HG03558 (cell line): Measurements from ENCODE around the gene ZCCHC7.

ENCODE experiments used
- ATAC-seq: cut with Tn5 transposase; IDR thresholded peaks from one replicate; pipeline ENCODE4 v1.9.1; 2021; ENCODE audit warnings: moderate number of reproducible peaks; ENCODE audit not compliant: unreplicated experiment; ENCODE audit errors: extremely low read depth

ZCCHC7 gene

DNA sequence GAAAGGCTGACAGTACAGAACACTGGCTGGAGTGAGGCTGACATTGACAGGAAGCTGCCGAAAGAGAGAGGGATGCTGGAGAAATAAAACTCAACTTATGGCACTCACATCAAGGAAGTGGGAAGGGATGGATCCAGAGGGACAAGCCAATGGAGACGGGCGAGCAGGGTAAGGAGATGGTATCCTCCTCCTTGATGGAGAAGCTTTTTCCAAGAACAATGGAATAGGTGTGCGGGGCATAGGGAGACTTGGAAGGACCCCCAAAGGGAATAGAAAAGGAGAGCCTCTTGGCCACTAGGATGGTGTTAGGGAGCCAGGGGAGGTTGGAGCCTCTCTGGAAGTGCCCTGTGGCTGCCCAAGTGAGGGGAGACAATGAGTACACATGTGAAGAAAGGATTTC lies 243.8 kb downstream of the ZCCHC7 start:
- ATAC-seq, result no peak

DNA sequence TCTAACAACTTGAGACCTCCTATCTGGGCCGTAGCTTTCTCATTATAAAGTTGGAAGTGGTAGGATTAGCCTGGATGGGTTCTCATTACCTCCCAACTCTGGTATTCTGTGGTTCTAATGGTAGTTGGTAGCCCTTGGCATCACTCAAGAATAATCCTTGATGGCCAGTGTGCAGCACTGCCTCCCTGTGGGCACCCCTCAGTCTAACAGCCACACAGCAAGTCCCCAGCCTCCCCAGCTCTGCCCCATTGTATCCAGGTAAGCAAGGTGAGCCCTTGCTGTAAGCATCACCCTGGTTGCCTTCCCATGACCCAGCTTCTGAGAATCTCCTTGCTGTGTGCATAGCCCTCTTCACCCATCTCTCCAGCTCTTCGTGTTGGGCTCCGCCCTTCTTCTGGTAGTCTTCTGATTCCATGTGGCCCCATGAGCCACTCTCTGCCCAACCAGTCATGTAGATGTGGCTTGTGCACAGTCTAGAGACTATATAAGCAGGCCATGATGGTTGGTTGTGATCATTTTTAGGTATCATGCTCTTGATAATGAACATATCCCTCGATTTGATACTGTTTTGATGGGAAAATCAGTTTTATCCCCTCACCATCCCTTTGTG lies 244.5 kb downstream of the ZCCHC7 start:
- ATAC-seq, result no peak

DNA sequence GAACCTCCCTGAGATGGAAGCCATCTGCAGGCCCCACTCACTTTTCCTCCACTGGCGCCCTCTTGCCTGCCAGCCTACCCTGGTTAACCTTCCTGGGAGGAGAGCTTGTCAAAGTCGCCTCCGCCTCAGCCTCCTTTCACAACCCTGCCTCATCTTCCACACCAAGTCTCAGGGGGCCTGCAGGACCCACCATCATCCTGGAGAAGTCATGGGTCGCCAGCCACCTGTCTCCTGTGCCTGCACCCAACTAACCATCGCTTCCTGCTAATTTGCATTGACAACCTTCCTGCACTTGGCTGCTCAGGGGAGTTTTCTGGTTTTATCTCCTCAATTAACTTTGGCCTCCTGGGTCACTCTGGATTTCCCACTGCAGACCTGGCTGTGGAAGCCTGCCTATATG lies 249.3 kb downstream of the ZCCHC7 start:
- ATAC-seq, result no peak

DNA sequence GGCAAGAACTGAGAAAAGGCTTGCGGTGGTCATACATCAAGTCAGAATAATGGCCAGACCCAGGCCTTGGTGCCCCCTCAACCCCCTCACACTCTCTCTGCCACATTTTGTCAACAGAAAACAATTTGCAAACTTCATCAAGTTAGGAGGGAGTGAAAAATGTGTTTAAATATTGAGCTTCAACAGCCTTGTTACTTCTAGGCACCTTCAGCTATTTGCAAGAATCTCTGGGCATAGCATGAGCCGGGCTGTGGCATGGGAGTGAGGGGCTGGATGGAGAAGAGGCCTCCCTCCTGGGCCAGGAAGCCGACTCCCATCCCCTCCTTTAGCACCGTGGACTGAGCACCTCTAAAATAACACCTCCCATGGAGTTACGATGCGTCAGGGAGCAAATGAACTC lies 249.9 kb downstream of the ZCCHC7 start:
- ATAC-seq, result no peak

DNA sequence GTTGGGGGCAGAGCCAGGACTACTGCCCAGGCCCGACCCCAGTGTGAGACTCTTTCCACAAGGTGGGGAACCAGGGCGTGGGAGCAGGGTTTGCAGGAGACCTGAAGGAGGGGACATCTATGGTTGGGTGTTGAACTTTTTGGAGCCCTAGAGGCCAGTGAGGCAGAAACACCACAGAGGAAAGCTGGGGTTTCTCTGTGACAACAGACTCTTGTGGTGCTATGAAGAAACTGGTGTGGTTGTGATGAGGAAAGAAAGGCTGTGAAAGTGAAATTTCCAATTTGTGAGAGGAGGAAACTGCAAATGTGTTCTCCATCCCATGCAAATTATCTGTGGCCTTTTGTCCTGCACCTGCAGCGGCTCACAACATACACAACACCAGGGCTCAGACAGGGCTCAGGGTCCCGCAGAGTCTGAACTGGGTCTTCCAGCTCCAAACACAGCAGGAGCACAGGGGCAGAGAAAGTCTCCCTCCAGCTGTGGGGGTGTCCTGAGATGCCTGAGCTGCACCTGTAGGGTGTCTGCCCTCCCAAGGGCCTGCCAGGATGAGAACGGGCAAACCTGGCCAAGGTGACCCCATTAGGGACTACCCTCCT lies 250.7 kb downstream of the ZCCHC7 start:
- peak; percentile 43 for ATAC-seq

DNA sequence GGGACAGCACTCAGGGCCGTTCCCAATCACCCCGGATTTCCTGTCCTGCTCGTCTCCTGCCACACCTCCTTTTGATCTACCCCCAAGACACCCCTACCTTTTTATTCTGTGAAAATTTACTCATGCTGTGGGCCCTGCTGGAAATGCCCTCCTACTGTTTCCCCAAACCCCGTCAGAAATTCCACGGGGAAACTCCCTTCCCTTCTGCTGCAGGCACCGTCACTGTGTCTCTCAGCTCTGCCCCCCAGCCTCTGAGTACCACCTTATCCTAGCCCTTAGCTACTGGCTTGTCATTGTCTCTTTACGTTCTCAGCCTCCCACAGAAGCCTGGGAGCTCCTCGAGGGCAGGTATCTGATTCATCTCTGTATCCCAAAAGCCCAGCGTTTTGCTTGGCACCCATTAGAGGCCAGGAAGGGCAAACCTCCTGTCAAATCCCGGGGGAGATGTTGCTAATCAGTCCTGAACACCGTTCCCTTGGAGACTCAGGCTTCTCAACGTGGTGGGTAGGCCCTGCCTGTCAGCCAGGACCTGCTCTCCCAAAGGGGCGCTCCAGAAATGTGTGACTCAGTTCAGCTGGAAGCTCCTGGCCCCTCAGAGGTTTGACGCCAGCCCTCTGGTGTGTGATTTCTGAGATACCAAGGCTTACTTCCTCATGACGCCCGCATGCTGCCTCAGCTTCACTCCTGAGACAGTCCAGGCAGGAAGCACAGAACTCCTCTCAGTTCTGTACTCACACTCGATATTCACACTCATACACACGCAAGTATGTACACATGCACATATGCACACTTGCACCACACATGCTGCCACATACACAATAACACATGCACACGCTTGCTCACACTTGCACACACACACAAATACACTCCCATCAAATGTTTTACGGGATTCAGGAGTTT lies 251.4 kb downstream of the ZCCHC7 start:
- no peak for ATAC-seq

DNA sequence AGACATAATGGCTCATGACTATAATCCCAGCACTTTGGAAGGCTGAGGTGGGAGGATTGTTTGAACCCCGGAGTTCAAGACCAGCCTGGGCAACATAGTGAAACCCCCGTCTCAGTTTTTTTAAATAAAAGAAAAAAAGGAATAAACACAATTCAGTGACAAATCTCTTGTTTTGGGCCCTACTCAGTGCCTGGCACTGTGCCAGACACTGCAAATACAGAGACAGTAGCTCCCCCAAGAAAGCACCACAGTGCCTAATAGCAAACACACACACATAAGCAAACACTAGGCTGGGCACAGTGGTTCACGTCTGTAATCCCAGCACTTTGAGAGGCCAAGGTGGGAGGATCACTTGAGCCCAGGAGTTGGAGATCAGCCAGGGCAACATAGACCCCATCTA lies 252.5 kb downstream of the ZCCHC7 start:
- no peak for ATAC-seq

DNA sequence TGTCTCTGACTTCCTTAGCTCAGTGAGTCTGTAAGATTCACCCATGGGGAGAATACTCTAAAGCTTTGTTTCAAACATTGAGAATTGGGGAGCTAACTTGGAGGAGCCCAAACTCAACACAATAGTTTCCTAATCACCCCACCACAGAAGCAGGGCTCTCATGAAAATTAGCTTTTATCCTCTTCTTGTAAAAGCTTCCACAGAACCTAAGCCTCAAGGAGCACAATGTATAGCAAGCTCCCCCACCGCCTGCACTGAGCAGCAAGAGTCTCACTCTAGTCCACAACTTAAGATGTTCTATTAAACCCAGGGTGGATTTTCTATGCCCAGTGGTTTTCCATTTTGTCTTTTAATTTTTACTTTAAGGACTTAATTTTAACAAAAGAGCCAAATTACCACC lies 253.2 kb downstream of the ZCCHC7 start:
- ATAC-seq, result no peak

DNA sequence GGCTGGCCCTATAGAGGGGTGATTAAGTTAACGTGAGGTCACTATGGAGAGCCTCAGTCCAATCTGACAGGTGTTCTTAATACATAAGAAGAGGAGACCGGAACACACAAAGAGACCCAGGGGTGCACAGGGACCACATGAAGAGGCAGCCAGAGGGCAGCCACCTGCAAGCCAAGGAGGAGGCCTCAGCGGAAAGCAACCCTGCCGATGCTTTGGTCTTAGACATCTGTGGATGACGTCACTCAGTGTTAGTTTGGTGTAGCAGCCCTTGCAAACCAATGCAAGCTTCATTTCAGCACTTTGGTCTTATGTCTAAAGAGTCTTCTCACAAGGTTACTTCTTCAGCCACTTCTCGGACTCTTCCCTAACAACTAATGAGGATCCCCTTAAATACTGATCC lies 254.5 kb downstream of the ZCCHC7 start:
- ATAC-seq, result no peak

DNA sequence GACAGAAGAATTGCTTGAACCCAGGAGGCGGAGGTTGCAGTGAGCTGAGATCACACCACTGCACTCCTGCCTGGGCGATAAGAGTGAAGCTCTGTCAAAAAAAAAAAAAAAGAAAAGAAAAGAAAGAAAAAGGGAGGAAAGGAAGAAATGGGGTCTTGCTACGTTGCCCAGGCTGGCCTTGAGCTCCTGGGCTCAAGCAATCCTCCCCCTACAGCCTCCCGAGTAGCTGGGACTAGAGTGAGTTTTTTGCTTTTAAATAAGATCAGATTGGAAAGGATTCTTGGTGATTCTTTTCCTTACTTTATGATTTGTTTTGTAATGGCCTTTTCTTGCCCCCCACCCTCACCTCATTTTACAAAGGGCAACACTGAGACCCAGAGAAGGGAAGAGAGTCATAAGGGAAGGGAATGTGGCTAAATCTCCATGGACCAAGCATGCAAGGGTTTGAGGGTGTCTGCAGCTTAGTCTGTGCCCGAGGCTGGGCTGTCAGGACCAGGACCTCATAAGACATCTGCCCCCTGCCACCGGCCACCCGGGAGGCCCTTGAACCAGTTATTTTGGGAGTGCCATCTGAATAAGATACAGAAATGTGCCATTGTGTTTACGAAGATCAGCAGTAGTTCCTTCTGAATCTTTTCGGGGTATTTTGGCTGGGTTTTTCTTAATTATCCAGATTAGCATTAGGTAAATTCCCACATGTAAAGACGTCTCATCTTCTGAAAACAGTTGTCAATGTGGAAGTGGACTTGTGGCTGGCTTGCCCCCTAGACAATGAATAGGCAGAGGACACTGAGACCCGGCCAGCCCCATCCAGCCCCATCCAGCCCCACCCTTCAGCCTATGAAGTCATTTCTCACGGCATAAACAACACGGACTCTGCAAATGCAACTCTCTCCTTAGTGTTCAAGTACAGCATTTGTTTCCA lies 257.6 kb downstream of the ZCCHC7 start:
- ATAC-seq, result no peak

DNA sequence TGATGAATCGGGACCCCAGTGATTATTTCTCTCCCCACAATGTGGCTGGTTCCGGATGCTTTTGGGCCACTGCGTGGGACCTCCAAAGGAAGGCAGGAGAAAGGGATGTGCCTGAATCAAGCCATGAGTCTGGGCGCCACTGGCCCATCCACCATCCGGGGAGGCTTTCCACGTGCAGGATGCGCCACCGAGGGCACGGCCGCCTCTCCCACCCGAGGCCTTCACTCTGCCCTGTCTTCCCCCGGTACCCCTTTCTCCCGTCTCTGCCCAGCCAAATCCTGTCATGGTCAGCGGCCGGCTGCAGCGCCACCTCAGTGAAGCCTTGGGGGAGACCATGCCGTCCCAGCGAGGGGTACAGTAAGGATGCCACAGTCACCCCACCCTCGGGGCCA lies 258.2 kb downstream of the ZCCHC7 start:
- no peak for ATAC-seq

DNA sequence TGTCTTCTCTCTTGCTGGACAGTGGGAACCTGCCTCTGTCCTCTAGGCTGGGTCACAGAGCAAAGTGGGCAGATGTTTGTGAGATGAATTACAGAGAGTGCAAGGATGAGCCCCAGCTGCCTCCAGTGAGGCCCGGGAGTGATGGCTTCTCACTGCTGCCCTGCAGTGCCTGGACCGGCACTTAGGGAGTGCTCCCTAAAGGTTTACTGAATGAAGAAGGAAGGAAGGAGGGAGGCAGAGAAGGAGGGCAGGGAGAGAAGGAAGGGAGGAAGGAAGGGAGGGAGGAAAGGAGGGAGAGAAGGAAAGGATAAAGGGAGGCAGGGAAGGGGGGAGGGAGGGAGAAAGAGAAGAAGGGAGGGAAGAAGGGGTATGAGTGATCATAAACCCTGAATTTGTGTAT lies 259.5 kb downstream of the ZCCHC7 start:
- no peak for ATAC-seq

DNA sequence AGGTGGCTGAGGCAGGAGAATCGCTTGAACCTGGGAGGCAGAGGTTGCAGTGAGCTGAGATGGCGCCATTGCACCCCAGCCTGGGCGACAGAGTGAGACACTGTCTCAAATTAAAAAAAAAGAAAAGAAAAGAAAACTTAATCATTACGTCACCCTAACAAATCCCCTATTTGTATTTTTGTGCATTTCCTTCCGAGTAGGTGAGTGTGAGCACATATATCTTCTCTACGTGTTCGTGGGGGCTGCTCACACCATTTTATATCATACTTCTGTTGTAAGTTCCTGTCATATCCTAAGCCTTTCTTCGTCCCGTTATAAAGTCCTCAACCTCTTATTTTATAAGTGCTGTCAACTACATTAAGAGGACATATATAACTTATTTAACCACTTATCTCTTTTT lies 260.2 kb downstream of the ZCCHC7 start:
- ATAC-seq, result no peak

DNA sequence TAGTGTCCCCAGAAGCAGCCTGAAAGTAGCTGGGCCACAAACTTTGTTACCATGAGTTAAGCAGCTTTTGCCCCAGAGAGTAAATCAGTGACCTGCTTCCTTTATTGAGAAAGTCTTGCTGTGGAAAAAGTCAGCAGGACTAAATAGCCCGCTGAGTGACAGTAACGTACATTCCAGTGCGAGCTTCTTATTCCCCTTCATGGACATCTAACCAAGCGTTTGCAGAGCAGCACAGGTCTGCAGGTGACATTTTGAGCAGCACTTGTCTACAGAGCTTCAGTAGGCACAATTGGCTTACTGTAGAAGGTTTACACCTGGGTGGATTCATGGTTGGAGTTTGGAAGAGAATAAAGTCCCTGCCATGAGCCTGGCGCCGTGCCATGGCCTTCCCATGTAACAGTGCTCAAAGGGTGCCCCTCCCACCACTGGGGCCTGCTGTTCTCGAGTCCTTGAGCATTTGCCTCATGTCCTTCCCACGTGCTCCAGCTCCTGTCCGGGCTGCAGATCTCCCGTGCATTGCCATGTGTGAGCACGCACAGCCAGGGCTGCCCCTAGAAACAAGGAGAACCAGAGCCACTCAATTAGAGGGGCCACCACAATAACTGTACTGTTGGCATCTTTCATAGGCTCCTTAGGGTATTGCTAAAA lies 260.8 kb downstream of the ZCCHC7 start:
- ATAC-seq, result no peak

DNA sequence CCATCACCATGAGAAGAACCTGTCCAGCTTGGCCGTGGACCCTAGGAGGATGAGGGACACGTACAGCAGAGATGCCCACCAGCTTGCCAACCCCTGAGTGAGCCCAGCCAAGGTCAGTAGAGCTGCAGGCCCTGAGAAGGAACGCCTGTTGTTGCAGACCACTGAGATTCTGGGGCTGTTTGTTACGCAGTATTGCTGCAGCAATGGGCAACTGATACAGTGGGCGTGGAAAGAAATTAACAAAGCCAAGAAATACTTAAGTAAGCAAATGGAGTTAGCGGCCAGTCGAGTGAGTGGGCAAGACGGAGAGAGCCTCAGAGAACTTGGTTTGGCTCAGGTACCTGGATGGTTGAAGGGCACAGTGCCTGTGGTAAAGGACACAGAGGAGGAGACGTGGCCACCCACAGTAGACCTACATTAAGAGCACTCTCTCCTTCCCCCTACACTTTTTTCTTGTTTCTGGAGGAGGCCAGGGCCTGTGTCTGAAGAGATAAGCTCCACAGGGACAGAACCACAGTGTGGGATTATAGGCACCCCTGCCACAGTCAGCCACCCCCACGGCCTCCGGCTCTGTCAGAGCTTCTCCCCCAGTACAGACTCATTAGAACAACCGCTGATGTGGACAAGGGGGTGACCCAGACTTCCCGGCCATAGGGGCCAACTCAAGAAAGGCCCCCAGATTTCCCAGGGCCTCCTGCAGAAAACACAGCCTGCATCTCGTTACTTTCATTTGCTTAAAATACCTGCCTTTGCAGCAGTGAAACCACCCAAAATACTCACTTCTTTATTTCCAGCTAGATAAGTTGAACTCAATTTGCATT lies 262.0 kb downstream of the ZCCHC7 start:
- no peak for ATAC-seq

DNA sequence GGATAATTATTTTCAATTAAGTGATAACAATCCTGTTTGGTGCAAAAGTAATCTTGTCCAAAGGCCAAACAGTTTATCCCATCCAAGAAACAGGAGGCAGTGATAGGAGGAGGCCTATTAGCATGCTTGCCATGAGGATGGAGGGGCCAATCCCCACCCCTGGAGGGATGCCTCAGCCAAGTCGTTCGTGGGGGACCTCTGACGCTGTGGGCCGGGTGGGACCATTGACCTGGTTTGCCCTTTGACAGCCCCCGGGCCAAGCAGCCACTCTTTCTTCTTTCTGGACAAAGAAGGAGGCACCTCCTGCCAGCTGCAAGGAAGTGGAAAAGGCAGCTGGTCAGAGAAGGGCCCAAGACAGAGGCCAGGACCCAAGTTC lies 262.6 kb downstream of the ZCCHC7 start:
- ATAC-seq, result no peak

DNA sequence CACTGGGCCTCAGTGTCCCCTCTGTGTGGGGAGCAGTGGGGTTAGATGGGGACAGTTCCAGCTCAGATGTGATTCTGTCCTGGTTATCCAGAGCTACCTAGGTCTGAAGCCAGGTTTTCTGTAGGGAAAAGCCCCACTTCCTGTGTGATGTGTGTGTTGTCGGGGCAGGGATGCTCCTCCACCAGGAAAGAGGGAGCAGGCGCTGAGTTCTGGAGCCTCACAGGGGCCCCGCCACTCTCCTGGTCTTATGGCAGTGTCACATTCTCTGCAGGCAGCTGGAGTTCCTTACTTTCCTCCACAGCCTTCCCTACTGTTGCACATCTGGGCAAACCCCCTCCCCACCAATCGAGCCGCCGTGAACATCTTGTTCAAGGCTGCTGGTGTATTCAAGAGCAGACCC lies 263.0 kb downstream of the ZCCHC7 start:
- no peak for ATAC-seq

DNA sequence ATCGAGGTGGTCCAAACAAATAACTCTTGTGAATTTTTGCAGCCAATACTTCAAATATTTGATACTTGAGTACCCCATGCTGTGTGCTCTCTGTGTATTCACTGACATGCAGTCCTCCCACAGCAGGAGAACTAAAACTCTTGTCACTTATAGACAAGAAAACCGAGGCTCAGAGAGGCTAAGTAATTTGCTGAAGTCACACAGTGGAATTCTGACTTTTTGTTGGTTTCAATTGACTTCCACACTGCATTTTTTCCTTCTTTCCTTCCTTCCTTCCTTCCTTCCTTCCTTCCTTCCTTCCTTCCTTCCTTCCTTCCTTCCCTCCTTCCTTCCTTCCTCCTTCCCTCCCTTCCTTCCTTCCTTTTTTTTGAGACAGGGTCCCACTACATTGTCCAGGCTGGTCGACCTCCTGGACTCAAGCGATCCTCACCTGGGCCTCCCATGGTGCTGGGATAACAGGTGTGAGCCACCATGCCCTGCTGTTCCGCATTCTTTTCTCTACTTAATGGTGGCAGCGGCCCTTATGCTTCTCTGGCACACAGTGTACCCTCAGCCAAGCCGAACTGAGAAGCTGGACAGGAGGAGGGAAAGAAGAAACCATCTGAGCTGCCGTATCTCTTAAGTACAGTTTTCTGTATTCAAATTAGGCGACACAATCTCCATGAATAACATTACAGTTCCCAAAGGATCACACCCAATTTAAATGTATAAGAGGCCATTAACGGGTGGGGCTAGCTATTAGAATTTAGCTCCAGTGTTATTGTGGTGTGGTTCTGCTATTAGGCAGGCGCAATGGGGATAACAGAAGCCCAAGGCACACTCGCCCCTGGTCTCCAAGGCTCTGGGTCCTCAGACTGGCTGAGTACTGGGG lies 263.7 kb downstream of the ZCCHC7 start:
- no peak for ATAC-seq
